ENCODE measurements around the gene NKAPD1. TPM values are rescaled to one million over a fixed set of nuclear protein-coding genes. Genes with fewer than 3 reads are reported as not detected.

NKAPD1 gene
- total and polyA plus RNA-seq, 9 of the 15 experiments (the other 6 are each of a cell fraction or from before 2014, with no cell fraction given) = 14.1 to 73.5 (median 29.3) TPM

- TF ChIP-seq ZFP91 (CRISPR knock-in tag; IDR thresholded peaks at IDR 0.05) = no peak
- TF ChIP-seq ZNF217 (CRISPR knock-in tag; IDR thresholded peaks at IDR 0.05) = no peak
- no peak; the same call in 1 of the 2 replicates for TF ChIP-seq EP300 (IDR thresholded peaks at IDR 0.05; ENCODE audit: low read length)
- no peak for TF ChIP-seq ZFP36 (IDR thresholded peaks at IDR 0.05; ENCODE audit: low read depth, low read length, partially characterized antibody)
- TF ChIP-seq TFE3 (CRISPR knock-in tag; IDR thresholded peaks at IDR 0.05) = no peak
- TF ChIP-seq ID3 (CRISPR knock-in tag; IDR thresholded peaks at IDR 0.05) = no peak
- peak; percentile 49; the same call in 1 of the 2 replicates for TF ChIP-seq ID3 (tag; IDR thresholded peaks at IDR 0.05)
- TF ChIP-seq ZNF184 (CRISPR knock-in tag; IDR thresholded peaks at IDR 0.05) = no peak
- no peak for TF ChIP-seq NFIX (CRISPR knock-in tag; IDR thresholded peaks at IDR 0.05; ENCODE audit: low read depth)
- peak; percentile 20 for TF ChIP-seq SMAD1 (IDR thresholded peaks at IDR 0.05; ENCODE audit: low read depth, low read length, partially characterized antibody)
- peak in 1 of 2 experiments; percentile 54; a peak in 1 of 4 replicates for TF ChIP-seq SRF (CRISPR knock-in tag; IDR thresholded peaks at IDR 0.05)
- TF ChIP-seq ZNF79 (CRISPR knock-in tag; IDR thresholded peaks at IDR 0.05; ENCODE audit: low read depth) = no peak
- TF ChIP-seq HMBOX1 (IDR thresholded peaks at IDR 0.05) = no peak; the same call in 1 of the 2 replicates
- TF ChIP-seq ZNF436 (CRISPR knock-in tag; IDR thresholded peaks at IDR 0.05) = no peak
- TF ChIP-seq KHSRP (IDR thresholded peaks at IDR 0.05) = no peak
- peak; percentile 78 for TF ChIP-seq NFRKB (IDR thresholded peaks at IDR 0.05; ENCODE audit: low read depth)
- no peak for TF ChIP-seq TCFL5 (CRISPR knock-in tag; conservative IDR thresholded peaks at IDR 0.05)
- TF ChIP-seq NR0B1 (IDR thresholded peaks at IDR 0.05; ENCODE audit: partially characterized antibody) = no peak
- TF ChIP-seq KLF1 (tag; IDR thresholded peaks at IDR 0.05) = no peak
- TF ChIP-seq TAF1 (IDR thresholded peaks at IDR 0.05; ENCODE audit: control insufficient read depth, extremely low read depth, insufficient read depth, low read length, severe bottlenecking) = peak; percentile 92
- TF ChIP-seq LCOR (CRISPR knock-in tag; IDR thresholded peaks at IDR 0.05) = peak; percentile 95
- TF ChIP-seq ELF2 (CRISPR knock-in tag; IDR thresholded peaks at IDR 0.05) = no peak
These were observed 49.1 kb upstream of the NKAPD1 start, which contains the start of gene DLAT (continued) for GRCh38 chr11:112024773-112025678.
